HG03045 (cell line): ENCODE results near the gene CCDC9.
"Not testable (repeated sequence)": the region's sequence is repeated elsewhere in the genome, so short reads cannot be mapped to it uniquely, and the experiment has no call there.

Source experiments
- ATAC-seq: cut with Tn5 transposase; IDR thresholded peaks from one replicate; pipeline ENCODE4 v1.9.1; 2021; ENCODE audit warnings: mild to moderate bottlenecking, moderate library complexity; ENCODE audit not compliant: unreplicated experiment

The CCDC9 gene

DNA sequence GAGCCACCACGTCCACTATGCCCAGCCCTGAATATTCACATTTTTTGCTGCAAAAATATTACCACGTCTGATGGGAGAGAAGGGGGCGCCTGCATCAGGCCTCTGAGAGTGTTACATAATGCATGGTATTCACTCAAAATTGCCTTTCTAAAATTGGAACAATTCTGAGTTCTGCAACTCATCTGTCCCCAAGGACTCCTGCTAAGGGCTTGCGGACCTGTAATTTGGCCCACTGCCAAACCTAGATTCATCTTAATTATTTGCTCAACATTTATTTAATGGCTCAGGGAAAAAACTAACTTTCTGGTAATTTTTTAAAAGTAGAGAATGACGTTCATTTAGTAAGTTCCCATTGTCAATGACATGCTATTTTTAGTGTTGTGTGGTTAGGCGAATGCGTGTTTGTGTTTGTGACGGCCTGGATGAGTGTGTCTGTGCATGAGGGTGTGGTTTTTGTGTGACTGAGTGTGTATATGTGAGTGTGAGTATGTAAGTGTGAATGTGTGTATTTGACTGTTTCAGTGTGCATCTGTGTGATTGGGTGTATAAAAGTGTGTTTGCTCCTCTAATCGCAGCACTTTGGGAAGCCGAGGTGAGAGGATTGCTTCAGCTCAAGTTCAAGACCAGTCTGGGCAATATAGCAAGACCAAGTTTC, 27.2 kb downstream of the CCDC9 start:
- ATAC-seq = no peak

DNA sequence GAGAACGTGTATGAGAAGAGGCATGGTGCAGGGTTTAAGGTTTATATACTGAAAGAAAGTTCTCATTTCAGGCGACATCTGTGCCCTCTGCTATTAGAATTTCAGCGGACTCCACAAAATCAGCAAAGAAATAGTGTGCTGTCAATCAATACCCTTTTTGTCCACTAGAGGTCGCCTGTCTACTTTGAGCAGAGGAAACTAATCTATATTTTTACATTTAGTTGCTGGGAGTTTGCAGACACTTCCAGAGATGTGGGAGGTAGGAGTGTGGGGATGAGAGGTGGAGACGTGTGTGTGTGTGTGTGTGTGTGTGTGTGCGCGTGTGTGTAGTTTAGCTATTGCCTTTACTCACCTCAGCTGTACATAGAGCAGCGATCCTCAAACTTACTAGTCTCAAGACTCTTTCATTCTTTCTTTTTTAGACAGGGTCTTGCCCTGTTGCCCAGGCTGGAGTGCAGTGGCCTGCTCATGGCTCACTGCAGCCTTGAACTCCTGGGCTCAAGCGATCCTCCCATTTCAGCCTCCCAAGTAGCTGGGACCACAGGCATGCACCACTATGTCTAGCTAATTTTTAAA, 28.1 kb downstream of the CCDC9 start:
- ATAC-seq = no peak

DNA sequence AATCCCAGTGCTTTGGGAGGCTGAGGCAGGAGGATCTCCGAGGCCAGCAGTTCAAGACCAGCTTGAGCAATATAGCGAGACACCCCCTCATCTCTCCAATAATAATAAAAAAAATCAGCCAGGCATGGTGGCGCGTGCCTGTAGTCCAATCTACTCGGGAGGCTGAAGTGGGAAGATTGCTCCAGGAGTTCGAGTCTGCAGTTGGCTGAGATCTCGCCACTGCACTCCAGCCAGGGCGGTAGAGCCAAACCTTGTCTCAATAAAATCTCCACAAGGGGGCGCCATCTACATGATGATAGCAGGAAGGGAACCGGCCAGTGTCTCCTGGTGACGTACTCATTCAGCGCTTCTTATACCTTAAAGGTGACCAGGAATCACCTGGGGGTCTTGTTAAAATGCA, 39.7 kb downstream of the CCDC9 start:
- ATAC-seq = no peak

DNA sequence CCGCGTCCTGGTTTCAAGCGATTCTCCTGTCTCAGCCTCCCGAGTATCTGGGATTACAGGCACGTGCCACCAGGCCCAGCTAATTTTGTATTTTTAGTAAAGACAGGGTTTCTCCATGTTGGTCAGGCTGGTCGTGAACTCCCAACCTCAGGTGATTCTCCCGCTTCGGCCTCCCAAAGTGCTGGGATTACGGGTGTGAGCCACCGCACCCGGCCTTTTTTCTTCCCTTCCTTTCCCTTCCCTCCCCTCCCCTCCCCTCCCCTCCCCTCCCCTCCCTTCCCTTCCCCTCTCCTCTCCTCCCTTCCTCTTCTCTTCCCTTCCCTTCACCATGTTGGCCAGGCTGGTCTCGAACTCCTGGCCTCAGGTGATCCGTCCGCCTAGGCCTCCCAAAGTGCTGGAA, 44.5 kb downstream of the CCDC9 start:
- not testable (repeated sequence) for ATAC-seq

DNA sequence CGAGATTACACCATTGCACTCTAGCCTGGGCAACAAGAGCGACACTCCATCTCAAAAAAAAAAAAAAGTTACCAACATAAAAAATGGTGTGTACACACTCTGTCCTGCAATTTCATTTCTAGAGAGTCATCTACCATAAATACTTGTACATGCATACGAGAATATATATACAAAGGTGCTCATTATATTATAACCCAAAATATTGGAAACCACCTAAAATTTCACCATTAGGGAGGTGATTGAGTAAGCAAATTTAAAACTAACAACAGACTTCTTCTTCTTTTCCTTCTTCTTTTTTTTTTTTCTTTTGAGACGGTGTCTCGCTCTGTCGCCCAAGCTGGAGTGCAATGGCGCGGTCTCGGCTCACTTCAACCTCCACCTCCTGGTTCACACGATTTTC, 45.9 kb downstream of the CCDC9 start:
- no peak for ATAC-seq

DNA sequence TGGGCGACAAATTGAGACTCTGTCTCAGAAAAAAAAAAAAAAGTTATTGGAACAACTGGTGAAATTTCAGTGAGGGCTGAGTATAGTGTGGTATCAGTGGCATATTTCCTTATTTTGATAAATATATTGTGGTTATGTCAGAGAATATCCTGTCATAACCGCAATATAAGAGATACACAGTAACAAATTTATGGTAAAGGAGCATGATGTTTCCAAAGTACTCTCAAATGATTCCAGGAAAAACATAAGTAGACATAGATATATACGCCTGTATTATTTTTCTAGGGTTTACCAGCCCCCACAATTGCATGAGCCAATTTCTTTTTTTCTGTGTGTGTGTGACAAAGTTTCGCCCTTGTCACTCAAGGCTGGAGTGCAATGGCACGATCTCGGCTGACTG, 47.6 kb downstream of the CCDC9 start:
- no peak for ATAC-seq

DNA sequence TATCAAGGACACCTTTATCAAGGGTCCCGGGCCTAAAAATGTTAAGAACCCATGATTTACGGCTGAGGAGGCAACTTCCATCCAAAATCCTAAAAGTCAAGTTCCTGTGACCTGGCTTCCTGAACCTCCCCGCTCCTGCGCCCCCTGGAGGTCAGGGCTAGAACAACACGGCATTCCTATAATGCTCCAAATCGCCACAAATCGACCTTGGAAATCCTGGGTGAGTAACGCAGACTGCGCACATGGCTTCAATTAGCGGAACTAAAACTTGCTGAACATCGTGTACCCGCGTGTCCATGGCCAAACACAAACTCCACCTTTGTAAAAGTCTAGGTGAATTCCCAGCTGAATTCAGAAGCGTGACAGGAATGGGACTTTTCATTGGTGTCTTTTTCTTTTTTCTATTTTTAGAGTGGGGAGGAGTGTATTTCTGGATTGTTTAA, 49.0 kb downstream of the CCDC9 start:
- no peak for ATAC-seq

DNA sequence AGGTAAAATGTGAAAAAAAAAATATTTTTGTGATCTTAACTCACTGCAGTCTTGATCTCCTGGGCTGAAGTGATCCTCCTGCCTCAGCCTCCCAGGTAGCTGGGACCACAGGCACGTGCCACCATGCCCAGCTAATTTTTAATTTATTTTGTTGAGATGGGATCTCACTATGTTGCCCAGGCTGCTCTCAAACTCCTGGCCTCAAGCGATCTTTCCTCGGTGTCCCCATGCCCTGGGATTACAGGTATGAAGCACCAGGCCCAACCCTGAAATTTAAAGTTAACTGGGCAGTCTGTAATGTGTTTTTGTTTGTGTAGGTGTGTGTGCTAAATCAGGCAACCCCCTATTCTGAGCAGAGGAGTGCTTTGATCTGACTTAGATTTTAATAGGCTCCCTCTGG, 50.0 kb downstream of the CCDC9 start:
- ATAC-seq = no peak

DNA sequence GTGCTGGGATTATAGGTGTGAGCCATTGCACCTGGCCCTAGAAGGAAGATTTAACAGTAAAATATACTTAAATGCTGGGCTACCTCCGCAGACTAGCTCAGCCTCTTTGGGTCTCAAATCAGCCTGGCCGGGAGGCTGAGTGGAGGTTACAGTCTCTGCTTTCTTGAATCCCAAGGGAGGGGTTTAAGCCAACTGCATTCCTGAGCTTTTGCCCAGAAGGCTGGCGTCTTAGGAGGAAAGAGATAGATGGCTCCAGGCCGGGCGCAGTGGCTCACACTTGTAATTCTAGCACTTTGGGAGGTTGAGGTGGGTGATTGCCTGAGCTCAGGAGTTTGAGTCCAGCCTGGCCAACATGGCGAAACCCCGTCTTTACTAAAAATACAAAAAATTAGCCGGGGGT, 52.7 kb downstream of the CCDC9 start:
- ATAC-seq = no peak

DNA sequence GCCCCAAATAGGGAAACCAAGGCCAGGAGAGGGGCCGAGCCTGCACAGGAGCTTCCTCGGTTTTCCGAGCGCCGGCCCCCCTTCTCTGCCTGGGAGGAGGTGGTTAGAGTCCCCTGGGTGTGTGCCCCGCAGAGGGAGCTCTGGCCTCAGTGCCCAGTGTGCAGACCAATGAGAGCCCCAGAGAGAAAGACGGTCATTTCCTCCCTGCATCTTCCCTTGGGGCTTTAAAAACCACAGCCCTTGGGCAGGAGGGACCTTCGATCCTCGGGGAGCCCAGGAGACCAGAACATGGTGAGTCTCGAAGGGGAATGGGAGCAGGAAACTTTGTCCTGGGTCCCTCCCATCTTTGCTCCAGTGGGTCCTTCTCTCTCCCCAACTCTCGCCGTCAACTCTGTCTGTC, 53.3 kb downstream of the CCDC9 start, which contains the start of gene C5AR1:
C5AR1 (plus strand) TSS at position 254 of the 400 bp plus-strand sequence; CDS start at position 289, 35 bp downstream.
- ATAC-seq = no peak

DNA sequence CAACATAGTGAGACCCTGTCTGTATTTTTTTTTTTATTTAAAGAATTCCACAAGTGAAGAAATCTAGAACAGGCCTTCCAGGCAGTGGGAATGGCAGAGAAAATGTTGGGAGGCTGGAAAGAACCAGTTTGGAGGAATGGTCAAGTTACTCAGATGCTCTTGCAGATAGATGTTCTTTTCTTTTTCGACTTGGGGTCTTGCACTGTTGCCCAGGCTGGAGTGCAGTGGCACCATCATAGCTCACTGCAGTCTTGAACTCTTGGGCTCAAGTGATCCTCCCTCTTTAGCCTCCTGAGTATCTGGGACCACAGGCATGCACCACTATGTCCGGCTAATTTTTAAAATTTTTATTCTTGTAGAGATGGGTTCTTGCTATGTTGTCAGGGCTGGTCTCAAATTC, 54.0 kb downstream of the CCDC9 start:
- no peak for ATAC-seq

DNA sequence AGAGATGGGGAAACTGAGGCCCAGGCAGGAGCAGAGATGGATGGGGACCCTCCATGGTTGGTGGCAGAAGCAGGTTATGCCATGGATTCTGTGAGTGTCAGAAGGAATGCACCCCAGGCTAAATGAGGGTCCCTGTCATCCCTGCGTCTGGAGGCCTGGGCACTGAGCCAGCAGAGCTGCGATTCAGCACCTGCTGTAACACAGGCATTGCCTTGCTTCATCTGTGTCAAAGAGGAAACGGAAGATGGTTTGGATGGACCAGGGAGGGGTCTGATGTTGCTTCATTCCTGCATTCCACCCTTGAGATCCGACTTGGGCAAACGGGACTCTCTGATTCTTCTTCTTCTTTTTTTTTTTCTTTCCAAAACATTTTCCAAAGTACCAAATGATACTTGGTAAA, 54.5 kb downstream of the CCDC9 start:
- no peak for ATAC-seq

DNA sequence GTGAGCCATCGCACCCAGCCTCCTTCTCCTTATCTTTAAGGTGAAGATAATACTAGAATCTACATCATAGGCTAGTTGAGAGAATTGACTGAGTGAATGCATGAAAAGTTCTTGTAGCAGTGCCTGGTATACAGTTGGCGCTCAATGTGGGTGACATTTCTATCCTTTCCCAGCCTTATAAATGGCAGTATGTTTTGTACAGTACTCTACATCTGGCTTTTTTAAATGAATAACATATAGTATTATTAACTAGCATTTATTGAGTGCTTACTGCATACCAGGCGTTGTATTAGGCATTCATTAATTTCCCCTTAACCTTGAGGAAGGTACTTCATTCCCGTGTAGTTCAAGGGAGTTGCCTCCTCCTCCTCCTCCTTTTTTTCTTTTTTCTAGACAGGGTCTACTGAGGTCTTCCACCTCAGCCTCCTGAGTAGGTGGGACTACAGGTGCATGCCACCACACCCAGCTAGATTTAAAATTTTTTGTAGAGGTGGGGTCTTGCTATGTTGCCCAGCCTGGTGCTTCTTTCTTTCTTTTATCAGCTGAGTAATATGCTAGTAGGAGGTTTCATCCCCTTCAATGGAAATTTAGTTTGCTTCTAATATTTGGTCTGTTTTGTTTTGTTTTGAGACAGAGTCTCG, 56.2 kb downstream of the CCDC9 start:
- no peak for ATAC-seq

DNA sequence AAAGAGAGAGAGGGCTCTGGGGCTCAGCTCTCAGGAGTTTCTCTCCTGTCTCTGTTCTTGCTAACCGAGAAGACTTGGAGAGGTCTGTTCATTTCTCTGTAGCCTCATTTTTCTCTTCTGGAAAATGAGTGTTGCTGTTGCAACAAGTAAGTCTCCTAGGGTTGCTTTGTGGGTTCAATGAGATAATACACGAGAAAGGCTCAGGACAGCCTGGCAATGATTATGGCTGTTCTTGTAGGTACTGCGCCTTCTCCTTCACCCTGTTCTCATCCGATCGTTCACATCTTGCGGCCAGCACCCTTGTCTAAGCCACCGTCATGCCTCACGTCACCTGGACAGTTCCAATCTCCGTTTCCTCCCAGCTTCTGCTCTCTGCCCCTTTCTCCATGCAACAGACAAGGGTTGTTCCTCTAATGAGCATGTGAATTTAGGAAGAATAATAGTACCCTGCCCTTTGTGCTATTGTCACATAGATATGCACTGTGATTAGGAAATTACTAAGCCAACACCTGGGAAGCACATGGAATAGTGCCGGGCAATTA, 57.5 kb downstream of the CCDC9 start:
- ATAC-seq = no peak

DNA sequence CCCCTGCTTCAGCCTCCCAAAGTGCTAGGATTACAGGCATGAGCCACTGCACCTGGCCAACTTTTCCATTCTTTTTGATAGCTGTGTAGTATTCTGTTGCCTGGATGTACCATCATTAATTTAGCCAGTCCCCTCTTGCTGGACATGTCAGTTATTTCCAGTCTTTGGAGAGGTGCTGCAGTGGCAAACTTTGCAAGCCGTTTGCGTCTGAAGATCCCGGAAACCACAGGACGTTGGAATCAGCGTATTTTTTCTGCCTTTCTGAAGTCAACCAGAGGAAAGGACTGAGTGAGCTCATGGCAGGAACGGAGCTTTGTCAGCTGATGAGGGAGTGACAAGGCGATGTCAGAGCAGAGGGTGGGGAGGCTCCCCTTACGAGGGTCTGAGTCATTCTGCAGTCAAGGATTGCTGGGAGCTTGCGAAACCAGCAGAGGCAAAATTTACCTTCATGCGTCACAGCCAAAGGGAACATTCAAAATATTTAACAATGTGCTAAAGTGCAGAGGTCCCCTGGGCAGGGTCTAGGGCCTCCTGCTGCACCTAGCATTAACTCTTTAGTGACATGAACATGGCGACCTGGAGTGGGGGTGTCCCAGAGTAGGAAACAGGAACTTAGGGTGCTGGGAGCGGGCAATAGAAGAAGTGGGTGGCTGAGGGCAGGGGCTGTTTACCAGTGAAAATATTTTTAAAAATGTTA, 58.9 kb downstream of the CCDC9 start:
- ATAC-seq = no peak

DNA sequence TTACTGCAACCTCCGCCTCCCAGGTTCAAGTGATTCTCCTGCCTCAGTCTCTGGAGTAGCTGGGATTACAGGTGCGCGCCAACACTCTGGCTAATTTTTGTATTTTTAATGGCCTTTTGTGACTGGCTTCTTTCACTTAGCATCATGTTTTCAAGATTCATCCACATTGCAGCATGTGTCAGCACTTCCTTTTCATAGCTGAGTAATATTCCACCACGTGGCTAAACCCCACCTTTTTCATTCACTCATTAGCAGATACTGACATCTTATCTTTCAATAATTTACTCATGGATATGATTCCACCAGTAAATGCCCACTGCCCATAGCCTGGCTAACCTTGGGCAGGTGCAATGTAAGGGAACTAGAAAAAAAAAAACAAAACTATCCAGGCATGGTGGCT, 60.2 kb downstream of the CCDC9 start:
- no peak for ATAC-seq

DNA sequence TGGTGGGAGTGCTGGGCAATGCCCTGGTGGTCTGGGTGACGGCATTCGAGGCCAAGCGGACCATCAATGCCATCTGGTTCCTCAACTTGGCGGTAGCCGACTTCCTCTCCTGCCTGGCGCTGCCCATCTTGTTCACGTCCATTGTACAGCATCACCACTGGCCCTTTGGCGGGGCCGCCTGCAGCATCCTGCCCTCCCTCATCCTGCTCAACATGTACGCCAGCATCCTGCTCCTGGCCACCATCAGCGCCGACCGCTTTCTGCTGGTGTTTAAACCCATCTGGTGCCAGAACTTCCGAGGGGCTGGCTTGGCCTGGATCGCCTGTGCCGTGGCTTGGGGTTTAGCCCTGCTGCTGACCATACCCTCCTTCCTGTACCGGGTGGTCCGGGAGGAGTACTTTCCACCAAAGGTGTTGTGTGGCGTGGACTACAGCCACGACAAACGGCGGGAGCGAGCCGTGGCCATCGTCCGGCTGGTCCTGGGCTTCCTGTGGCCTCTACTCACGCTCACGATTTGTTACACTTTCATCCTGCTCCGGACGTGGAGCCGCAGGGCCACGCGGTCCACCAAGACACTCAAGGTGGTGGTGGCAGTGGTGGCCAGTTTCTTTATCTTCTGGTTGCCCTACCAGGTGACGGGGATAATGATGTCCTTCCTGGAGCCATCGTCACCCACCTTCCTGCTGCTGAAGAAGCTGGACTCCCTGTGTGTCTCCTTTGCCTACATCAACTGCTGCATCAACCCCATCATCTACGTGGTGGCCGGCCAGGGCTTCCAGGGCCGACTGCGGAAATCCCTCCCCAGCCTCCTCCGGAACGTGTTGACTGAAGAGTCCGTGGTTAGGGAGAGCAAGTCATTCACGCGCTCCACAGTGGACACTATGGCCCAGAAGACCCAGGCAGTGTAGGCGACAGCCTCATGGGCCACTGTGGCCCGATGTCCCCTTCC, 63.9 kb downstream of the CCDC9 start:
- no peak for ATAC-seq
